Spleen (tissue), 7 donors: ENCODE results near the gene MAP2K5.

Source experiments
- POLR2A ChIP-seq, 3 donors: fragments of 450-650 bp; IDR thresholded peaks; one replicate each; pipeline ENCODE4 v1.5.1; 2017; ENCODE audit warnings: antibody characterized with exemption in 3 of 3, mild to moderate bottlenecking in 1 of 3
- TF ChIP-seq, protein P1 (sequence below), 11 experiments: fragments of 200-600 bp in 7 of 11; fragments of 450-650 bp in 4 of 11; sonication (generic) in 4 of 11; IDR thresholded peaks in 8 of 11; conservative IDR thresholded peaks in 3 of 11; 1 replicate in 7 of 11; 2 replicates in 4 of 11; pipeline versions ENCODE4 v1.4.0 to v1.8.0; 2016 to 2021; ENCODE audit warnings: antibody characterized with exemption in 11 of 11, inconsistent platforms in 4 of 11, mild to moderate bottlenecking in 1 of 11
- donor health status: DM: no; HTN: no; CAD: no; lungs with moderate emphysema.
- donor health status: DM: no; HTN: no; CAD: no.
- donor health status: DM: no; HTN: no; CAD: no.

- TF ChIP-seq, protein P1, sequence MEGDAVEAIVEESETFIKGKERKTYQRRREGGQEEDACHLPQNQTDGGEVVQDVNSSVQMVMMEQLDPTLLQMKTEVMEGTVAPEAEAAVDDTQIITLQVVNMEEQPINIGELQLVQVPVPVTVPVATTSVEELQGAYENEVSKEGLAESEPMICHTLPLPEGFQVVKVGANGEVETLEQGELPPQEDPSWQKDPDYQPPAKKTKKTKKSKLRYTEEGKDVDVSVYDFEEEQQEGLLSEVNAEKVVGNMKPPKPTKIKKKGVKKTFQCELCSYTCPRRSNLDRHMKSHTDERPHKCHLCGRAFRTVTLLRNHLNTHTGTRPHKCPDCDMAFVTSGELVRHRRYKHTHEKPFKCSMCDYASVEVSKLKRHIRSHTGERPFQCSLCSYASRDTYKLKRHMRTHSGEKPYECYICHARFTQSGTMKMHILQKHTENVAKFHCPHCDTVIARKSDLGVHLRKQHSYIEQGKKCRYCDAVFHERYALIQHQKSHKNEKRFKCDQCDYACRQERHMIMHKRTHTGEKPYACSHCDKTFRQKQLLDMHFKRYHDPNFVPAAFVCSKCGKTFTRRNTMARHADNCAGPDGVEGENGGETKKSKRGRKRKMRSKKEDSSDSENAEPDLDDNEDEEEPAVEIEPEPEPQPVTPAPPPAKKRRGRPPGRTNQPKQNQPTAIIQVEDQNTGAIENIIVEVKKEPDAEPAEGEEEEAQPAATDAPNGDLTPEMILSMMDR (IDR thresholded peaks at IDR 0.05 in 8 of 11, conservative IDR thresholded peaks at IDR 0.05 in 3 of 11): no peak
- TF ChIP-seq POLR2A (IDR thresholded peaks at IDR 0.05): no peak
Observed at GRCh38 chr15:67812241-67812644, 269.7 kb downstream of the MAP2K5 start.
